ENCODE results near the gene AADACL3.

GRCh38 chr1:12712929-12713328, 3.0 kb upstream of the AADACL3 start:
- no peak for TF ChIP-seq CTCF (IDR thresholded peaks at IDR 0.05)
- TF ChIP-seq POLR2A (IDR thresholded peaks at IDR 0.05): no peak

All from uterus (tissue), 2 donors.